ENCODE data around the gene SEC23A.
"Not testable (repeated sequence)": the region's sequence is repeated elsewhere in the genome, so short reads cannot be mapped to it uniquely, and the experiment has no call there.

The SEC23A gene

GRCh38 chr14:39083127-39083526 is 19.9 kb downstream of the SEC23A start:
- no peak for TF ChIP-seq CTCF (IDR thresholded peaks at IDR 0.05; ENCODE audit: extremely low read depth, missing control alignments)
- no peak for DNase-seq (ENCODE audit: low spot score)

- DNase-seq (ENCODE audit: low spot score), result no peak
- no peak for TF ChIP-seq CTCF (IDR thresholded peaks at IDR 0.05; ENCODE audit: extremely low read depth, missing control alignments)
These were observed 22.1 kb downstream of the SEC23A start for GRCh38 chr14:39080886-39081285.

- TF ChIP-seq CTCF (IDR thresholded peaks at IDR 0.05; ENCODE audit: extremely low read depth, missing control alignments), result no peak
- no peak for DNase-seq (ENCODE audit: low spot score)
These were observed 31.9 kb downstream of the SEC23A start for GRCh38 chr14:39071096-39071495.

GRCh38 chr14:39069923-39070322 is 33.1 kb downstream of the SEC23A start:
- no peak for DNase-seq (ENCODE audit: low spot score)
- TF ChIP-seq CTCF (IDR thresholded peaks at IDR 0.05; ENCODE audit: extremely low read depth, missing control alignments), result no peak

GRCh38 chr14:39069169-39069805 is 33.7 kb downstream of the SEC23A start:
- not testable (repeated sequence) for DNase-seq (ENCODE audit: low spot score)

GRCh38 chr14:39060818-39061437 is 42.1 kb downstream of the SEC23A start:
- no peak for TF ChIP-seq CTCF (IDR thresholded peaks at IDR 0.05; ENCODE audit: extremely low read depth, missing control alignments)
- peak; percentile 56 for DNase-seq (ENCODE audit: low spot score)

GRCh38 chr14:39055786-39056474 is 47.1 kb downstream of the SEC23A start:
- no peak for TF ChIP-seq CTCF (IDR thresholded peaks at IDR 0.05; ENCODE audit: extremely low read depth, missing control alignments)
- DNase-seq (ENCODE audit: low spot score), result no peak

GRCh38 chr14:39052869-39053454 is 50.1 kb downstream of the SEC23A start:
- not testable (repeated sequence) for DNase-seq (ENCODE audit: low spot score)
